Neural cell (in vitro differentiated cells): ENCODE measurements around the gene TMTC1.

Source experiments
- CTCF ChIP-seq: fragments of 450-650 bp; IDR thresholded peaks from 2 replicates; pipeline ENCODE4 v1.5.1; 2014; ENCODE audit warnings: antibody characterized with exemption, mild to moderate bottlenecking, moderate library complexity; ENCODE audit not compliant: poor library complexity, severe bottlenecking
- EZH2 ChIP-seq: fragments of 200-600, 300-800 bp; shearing (Covaris generic), sonication (generic); IDR thresholded peaks from 2 replicates; pipeline ENCODE4 v1.6.1; 2014; ENCODE audit warnings: antibody characterized with exemption, low read length, borderline replicate concordance, mild to moderate bottlenecking; ENCODE audit not compliant: insufficient read depth, poor library complexity, severe bottlenecking
- MXI1 ChIP-seq: fragments of 450-650 bp; conservative IDR thresholded peaks from 2 replicates; pipeline ENCODE4 v1.6.1; 2014; ENCODE audit warnings: antibody characterized with exemption, mild to moderate bottlenecking; ENCODE audit not compliant: poor library complexity, severe bottlenecking
- POLR2AphosphoS5 ChIP-seq: IDR thresholded peaks from 2 replicates; pipeline ENCODE4 v1.6.1; 2012
- RAD21 ChIP-seq: fragments of 450-650 bp; conservative IDR thresholded peaks from 2 replicates; pipeline ENCODE4 v1.6.1; 2014; ENCODE audit warnings: antibody characterized with exemption, mild to moderate bottlenecking, moderate library complexity
- SMC3 ChIP-seq: fragments of 450-650 bp; conservative IDR thresholded peaks from 2 replicates; pipeline ENCODE4 v1.6.1; 2014; ENCODE audit warnings: antibody characterized with exemption, mild to moderate bottlenecking, moderate library complexity; ENCODE audit not compliant: poor library complexity
- TAF1 ChIP-seq: IDR thresholded peaks from 2 replicates; pipeline ENCODE4 v1.6.1; 2012; ENCODE audit warnings: low read depth

GRCh38 chr12:29781705-29782266 is 2.0 kb downstream of the TMTC1 start:
- no peak for TF ChIP-seq TAF1
- no peak for TF ChIP-seq CTCF
- no peak for TF ChIP-seq RAD21
- no peak for TF ChIP-seq MXI1
- TF ChIP-seq EZH2: no peak
- no peak for TF ChIP-seq POLR2AphosphoS5
- TF ChIP-seq SMC3: no peak
